Type B pancreatic cell (in vitro differentiated cells): ENCODE measurements around the gene POLR3B. TPM values are rescaled to one million over a fixed set of nuclear protein-coding genes. Genes with fewer than 3 reads are reported as not detected.

Experiments used
- DNase-seq: peaks from one replicate; pipeline ENCODE4 v3.0.0; 2021; ENCODE audit warnings: mixed read lengths; ENCODE audit not compliant: unreplicated experiment; ENCODE audit errors: extremely low spot score
- H3K27ac Mint-ChIP-seq: 2 replicates; pipeline ENCODE4 v1.8.0; 2021; ENCODE audit warnings: mild to moderate bottlenecking, mixed read lengths
- H3K27me3 Mint-ChIP-seq: 2 replicates; pipeline ENCODE4 v1.8.0; 2021; ENCODE audit warnings: mixed read lengths
- H3K36me3 Mint-ChIP-seq: 2 replicates; pipeline ENCODE4 v1.8.0; 2021; ENCODE audit warnings: mixed read lengths
- H3K4me1 Mint-ChIP-seq: one replicate; pipeline ENCODE4 v1.8.0; 2021; ENCODE audit warnings: mixed read lengths; ENCODE audit not compliant: unreplicated experiment
- H3K4me3 Mint-ChIP-seq: 2 replicates; pipeline ENCODE4 v1.8.0; 2021; ENCODE audit warnings: mild to moderate bottlenecking, mixed read lengths
- H3K9me3 Mint-ChIP-seq: 2 replicates; pipeline ENCODE4 v1.8.0; 2021; ENCODE audit warnings: mixed read lengths
- CTCF ChIP-seq: fragments of 200-600 bp; sonication (generic); conservative IDR thresholded peaks from 2 replicates; pipeline ENCODE4 v1.5.0; 2021; ENCODE audit warnings: antibody characterized with exemption, mild to moderate bottlenecking
- total RNA-seq: library from RNA; stranded (reverse); gene quantifications from 2 replicates; pipeline ENCODE4 v1.2.1, GENCODE V29; 2021; ENCODE audit warnings: low replicate concordance

The POLR3B gene
- total RNA-seq, 1 donor from 2014 or later = 13.6 TPM

GRCh38 chr12:106508966-106509365 lies 151.4 kb downstream of the POLR3B start:
- Mint-ChIP-seq H3K4me3 (no peak overlapping the region), H3K27me3 (no peaks in the 10 kb centered on the region), H3K9me3 (no peaks in the 10 kb centered on the region), H3K4me1 (no peaks in the 10 kb centered on the region), H3K27ac (no peak overlapping the region), H3K36me3 (peaks cover 28% of the 10 kb centered on the region)
- no peak for DNase-seq
- TF ChIP-seq CTCF = no peak

- DNase-seq = no peak
- no peak for TF ChIP-seq CTCF
- no peak overlapping the region for H3K4me3 Mint-ChIP-seq
- H3K4me1 Mint-ChIP-seq = no peaks in the 10 kb centered on the region
- H3K27me3 Mint-ChIP-seq = no peaks in the 10 kb centered on the region
- H3K36me3 Mint-ChIP-seq = peaks cover 17% of the 10 kb centered on the region
- no peak overlapping the region for H3K27ac Mint-ChIP-seq
- H3K9me3 Mint-ChIP-seq = no peaks in the 10 kb centered on the region
Measured at GRCh38 chr12:106511365-106511764, 153.8 kb downstream of the POLR3B start.

GRCh38 chr12:106517314-106517713 lies 159.8 kb downstream of the POLR3B start:
- Mint-ChIP-seq H3K27me3 (no peaks in the 10 kb centered on the region), H3K4me3 (no peak overlapping the region)
- TF ChIP-seq CTCF = no peak

GRCh38 chr12:106519607-106520021 lies 162.1 kb downstream of the POLR3B start:
- H3K4me3 Mint-ChIP-seq = no peak overlapping the region
- H3K9me3 Mint-ChIP-seq = no peaks in the 10 kb centered on the region
- peaks cover 15% of the 10 kb centered on the region for H3K4me1 Mint-ChIP-seq
- no peak overlapping the region for H3K27ac Mint-ChIP-seq
- H3K36me3 Mint-ChIP-seq = no peaks in the 10 kb centered on the region
- no peak for DNase-seq
- no peak for TF ChIP-seq CTCF
- no peaks in the 10 kb centered on the region for H3K27me3 Mint-ChIP-seq

More at GRCh38 chr12:106517314-106517713, 159.8 kb downstream of the POLR3B start:
- Mint-ChIP-seq H3K4me1 (peaks cover 15% of the 10 kb centered on the region), H3K9me3 (no peaks in the 10 kb centered on the region), H3K36me3 (no peaks in the 10 kb centered on the region), H3K27ac (no peak overlapping the region)
- no peak for DNase-seq

- no peak for TF ChIP-seq CTCF
- Mint-ChIP-seq H3K4me1 (peaks cover 15% of the 10 kb centered on the region), H3K27me3 (no peaks in the 10 kb centered on the region), H3K36me3 (no peaks in the 10 kb centered on the region), H3K9me3 (no peaks in the 10 kb centered on the region), H3K27ac (no peak overlapping the region), H3K4me3 (no peak overlapping the region)
- no peak for DNase-seq
Measured at GRCh38 chr12:106521901-106522300, 164.4 kb downstream of the POLR3B start.

- TF ChIP-seq CTCF = no peak
- Mint-ChIP-seq H3K36me3 (no peaks in the 10 kb centered on the region), H3K27me3 (no peaks in the 10 kb centered on the region), H3K9me3 (no peaks in the 10 kb centered on the region), H3K27ac (no peak overlapping the region), H3K4me1 (peaks cover 11% of the 10 kb centered on the region), H3K4me3 (no peak overlapping the region)
- DNase-seq = no peak
Measured at GRCh38 chr12:106522708-106523107, 165.2 kb downstream of the POLR3B start.
